Measurements from ENCODE around the gene NPHS1.

Gene NPHS1

GRCh38 chr19:35790981-35791813 is 61.1 kb downstream of the NPHS1 start:
- H3K27me3 ChIP-seq (replicated peaks), result no peaks in the 10 kb centered on the region
- DNase-seq, result no peak
- H3K4me3 ChIP-seq (ENCODE audit: low read depth, low read length), result no peak overlapping the region
- TF ChIP-seq CTCF (IDR thresholded peaks at IDR 0.05; ENCODE audit: low read depth, low read length, missing control alignments), result peak; percentile 43
- in situ Hi-C loops (cut with HindIII; ENCODE audit: low pct_ligation_motif_present, low sequenced_read_pairs), result no loop called here
- no peaks in the 10 kb centered on the region for H3K36me3 ChIP-seq (replicated peaks)
- no peak overlapping the region for H3K27ac ChIP-seq

GRCh38 chr19:35789978-35790944 is 62.0 kb downstream of the NPHS1 start:
- in situ Hi-C loops (cut with HindIII; ENCODE audit: low pct_ligation_motif_present, low sequenced_read_pairs), result no loop called here
- Histone ChIP-seq H3K4me3 (ENCODE audit: low read depth, low read length) (no peak overlapping the region), H3K27me3 (replicated peaks) (no peaks in the 10 kb centered on the region), H3K27ac (no peak overlapping the region), H3K36me3 (replicated peaks) (no peaks in the 10 kb centered on the region)
- no peak for TF ChIP-seq CTCF (IDR thresholded peaks at IDR 0.05; ENCODE audit: low read depth, low read length, missing control alignments)
- no peak for DNase-seq

GRCh38 chr19:35789195-35789977 is 62.9 kb downstream of the NPHS1 start:
- Histone ChIP-seq H3K36me3 (replicated peaks) (no peaks in the 10 kb centered on the region), H3K4me3 (ENCODE audit: low read depth, low read length) (no peak overlapping the region), H3K27me3 (replicated peaks) (no peaks in the 10 kb centered on the region), H3K27ac (no peak overlapping the region)
- no peak for DNase-seq
- in situ Hi-C loops (cut with HindIII; ENCODE audit: low pct_ligation_motif_present, low sequenced_read_pairs), result no loop called here
- TF ChIP-seq CTCF (IDR thresholded peaks at IDR 0.05; ENCODE audit: low read depth, low read length, missing control alignments), result no peak

GRCh38 chr19:35788205-35788960 is 63.9 kb downstream of the NPHS1 start:
- no peak for TF ChIP-seq CTCF (IDR thresholded peaks at IDR 0.05; ENCODE audit: low read depth, low read length, missing control alignments)
- H3K4me3 ChIP-seq (ENCODE audit: low read depth, low read length), result no peak overlapping the region
- no peaks in the 10 kb centered on the region for H3K36me3 ChIP-seq (replicated peaks)
- DNase-seq, result no peak
- no peaks in the 10 kb centered on the region for H3K27me3 ChIP-seq (replicated peaks)
- H3K27ac ChIP-seq, result no peak overlapping the region
- in situ Hi-C loops (cut with HindIII; ENCODE audit: low pct_ligation_motif_present, low sequenced_read_pairs), result no loop called here

GRCh38 chr19:35787227-35787799 is 65.0 kb downstream of the NPHS1 start:
- no peaks in the 10 kb centered on the region for H3K27me3 ChIP-seq (replicated peaks)
- H3K36me3 ChIP-seq (replicated peaks), result no peaks in the 10 kb centered on the region
- no peak overlapping the region for H3K27ac ChIP-seq
- no peak for TF ChIP-seq CTCF (IDR thresholded peaks at IDR 0.05; ENCODE audit: low read depth, low read length, missing control alignments)
- in situ Hi-C loops (cut with HindIII; ENCODE audit: low pct_ligation_motif_present, low sequenced_read_pairs), result no loop called here
- DNase-seq, result no peak
- H3K4me3 ChIP-seq (ENCODE audit: low read depth, low read length), result no peak overlapping the region
